ENCODE results near the gene L3MBTL4. TPM values are rescaled to one million over a fixed set of nuclear protein-coding genes. Genes with fewer than 3 reads are reported as not detected.

L3MBTL4 gene
- total RNA-seq, 4 donors from 2014 or later, result 5.6 to 45.7 (median 12.0) TPM

DNA sequence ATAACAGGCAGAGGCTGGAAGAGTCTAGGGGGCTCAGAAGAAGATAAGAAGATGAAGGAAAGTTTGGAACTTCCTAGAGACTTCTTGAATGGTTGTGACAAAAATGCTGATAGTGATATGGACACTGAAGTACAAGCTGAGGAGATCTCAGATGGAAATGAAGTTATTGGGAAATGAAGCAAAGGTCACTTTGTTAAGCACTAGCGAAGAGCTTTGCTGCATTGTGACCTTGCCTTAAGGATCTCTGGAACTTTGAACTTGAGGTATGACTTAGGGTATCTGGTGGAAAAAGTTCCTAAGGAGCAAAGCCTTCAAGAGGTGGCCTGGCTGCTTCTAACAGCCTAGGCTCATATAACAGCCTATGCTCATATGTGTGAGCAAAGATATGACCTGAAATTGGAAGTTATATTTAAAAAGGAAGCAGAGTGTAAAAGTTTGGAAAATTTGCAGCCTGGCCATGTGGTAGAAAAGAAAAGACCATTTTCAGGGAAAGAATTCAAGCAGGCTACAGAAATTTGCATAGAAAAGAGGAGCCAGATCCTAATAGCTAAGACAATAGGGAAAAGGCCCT, 91.3 kb downstream of the L3MBTL4 start:
- Histone ChIP-seq H3K27ac (no peak overlapping the region), H3K9me3 (peaks cover 0 to 16% of the 10 kb centered on the region in 2 donors), H3K4me3 (no peak overlapping the region), H3K36me3 (no peaks in the 10 kb centered on the region), H3K27me3 (no peaks in the 10 kb centered on the region), H3K4me1 (no peaks in the 10 kb centered on the region)
- no peak for DNase-seq
- TF ChIP-seq, protein P1, sequence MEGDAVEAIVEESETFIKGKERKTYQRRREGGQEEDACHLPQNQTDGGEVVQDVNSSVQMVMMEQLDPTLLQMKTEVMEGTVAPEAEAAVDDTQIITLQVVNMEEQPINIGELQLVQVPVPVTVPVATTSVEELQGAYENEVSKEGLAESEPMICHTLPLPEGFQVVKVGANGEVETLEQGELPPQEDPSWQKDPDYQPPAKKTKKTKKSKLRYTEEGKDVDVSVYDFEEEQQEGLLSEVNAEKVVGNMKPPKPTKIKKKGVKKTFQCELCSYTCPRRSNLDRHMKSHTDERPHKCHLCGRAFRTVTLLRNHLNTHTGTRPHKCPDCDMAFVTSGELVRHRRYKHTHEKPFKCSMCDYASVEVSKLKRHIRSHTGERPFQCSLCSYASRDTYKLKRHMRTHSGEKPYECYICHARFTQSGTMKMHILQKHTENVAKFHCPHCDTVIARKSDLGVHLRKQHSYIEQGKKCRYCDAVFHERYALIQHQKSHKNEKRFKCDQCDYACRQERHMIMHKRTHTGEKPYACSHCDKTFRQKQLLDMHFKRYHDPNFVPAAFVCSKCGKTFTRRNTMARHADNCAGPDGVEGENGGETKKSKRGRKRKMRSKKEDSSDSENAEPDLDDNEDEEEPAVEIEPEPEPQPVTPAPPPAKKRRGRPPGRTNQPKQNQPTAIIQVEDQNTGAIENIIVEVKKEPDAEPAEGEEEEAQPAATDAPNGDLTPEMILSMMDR (IDR thresholded peaks at IDR 0.05), result no peak
- TF ChIP-seq POLR2A (IDR thresholded peaks at IDR 0.05), result no peak
- intact Hi-C loops (cut with DNase I; ENCODE audit: low total_unique reads), result no loop called here

DNA sequence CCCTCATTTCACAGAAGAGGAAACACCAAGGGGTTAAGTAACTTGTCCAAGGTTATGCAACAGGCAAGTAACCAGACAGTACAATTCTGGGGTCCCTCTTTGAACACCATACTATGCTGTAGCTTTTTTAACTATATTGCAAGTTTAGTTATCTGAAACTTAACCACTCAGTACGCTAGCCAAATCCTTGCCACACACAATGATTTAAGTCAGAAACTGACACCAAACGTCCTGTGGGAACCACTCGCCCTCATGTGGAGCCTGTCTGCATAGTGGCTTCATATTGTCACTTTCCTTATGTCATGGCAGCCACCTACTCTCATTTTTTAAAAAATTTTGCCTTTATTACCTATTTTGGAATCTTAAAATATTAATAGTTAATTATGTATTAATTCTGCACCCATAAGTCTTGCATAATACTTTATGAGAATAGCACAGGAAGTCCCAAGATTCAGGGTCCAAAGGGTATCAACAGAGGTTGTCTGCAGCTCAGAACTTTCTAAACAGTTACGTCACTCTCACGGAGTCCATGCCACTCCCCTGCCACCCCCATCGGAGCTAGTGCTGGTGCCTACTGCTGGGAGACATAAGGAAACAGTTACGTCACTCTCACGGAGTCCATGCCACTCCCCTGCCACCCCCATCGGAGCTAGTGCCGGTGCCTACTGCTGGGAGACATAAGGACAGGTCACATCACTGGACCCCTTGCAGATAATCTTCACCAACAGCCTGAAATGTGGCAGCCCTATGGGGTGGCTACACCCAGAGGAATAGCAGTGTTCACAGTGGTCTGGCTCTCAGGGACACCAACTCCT, 99.0 kb downstream of the L3MBTL4 start:
- H3K4me3 ChIP-seq, result no peak overlapping the region
- DNase-seq, result no peak
- H3K9me3 ChIP-seq, result peaks cover 0 to 2% of the 10 kb centered on the region in 2 donors
- no peaks in the 10 kb centered on the region for H3K36me3 ChIP-seq
- intact Hi-C loops (cut with DNase I; ENCODE audit: low total_unique reads), result no loop called here
- no peak overlapping the region for H3K27ac ChIP-seq
- TF ChIP-seq, protein P1 (IDR thresholded peaks at IDR 0.05), result no peak
- no peak for TF ChIP-seq POLR2A (IDR thresholded peaks at IDR 0.05)
- H3K27me3 ChIP-seq, result no peaks in the 10 kb centered on the region
- H3K4me1 ChIP-seq, result no peaks in the 10 kb centered on the region

GRCh38 chr18:6313415-6313814, 101.3 kb downstream of the L3MBTL4 start:
- no peak overlapping the region for H3K27ac ChIP-seq
- no peak for TF ChIP-seq POLR2A (IDR thresholded peaks at IDR 0.05)
- TF ChIP-seq, protein P1 (IDR thresholded peaks at IDR 0.05), result no peak
- no peak for DNase-seq
- H3K4me1 ChIP-seq, result no peaks in the 10 kb centered on the region
- H3K27me3 ChIP-seq, result no peaks in the 10 kb centered on the region
- no peaks in the 10 kb centered on the region for H3K9me3 ChIP-seq
- no peak overlapping the region for H3K4me3 ChIP-seq
- H3K36me3 ChIP-seq, result no peaks in the 10 kb centered on the region
- intact Hi-C loops (cut with DNase I; ENCODE audit: low total_unique reads), result loop anchor here (5.0 kb wide), 1 partner anchor 816 kb away; no protein-coding TSS in a partner anchor

GRCh38 chr18:6311456-6312215, 103.1 kb downstream of the L3MBTL4 start:
- Histone ChIP-seq H3K4me3 (no peak overlapping the region), H3K4me1 (no peaks in the 10 kb centered on the region), H3K9me3 (no peaks in the 10 kb centered on the region), H3K27ac (no peak overlapping the region), H3K27me3 (no peaks in the 10 kb centered on the region), H3K36me3 (no peaks in the 10 kb centered on the region)
- TF ChIP-seq POLR2A (IDR thresholded peaks at IDR 0.05), result no peak
- TF ChIP-seq, protein P1 (IDR thresholded peaks at IDR 0.05), result no peak
- intact Hi-C loops (cut with DNase I; ENCODE audit: low total_unique reads), result loop anchor here (5.0 kb wide), 1 partner anchor 814 kb away; no protein-coding TSS in a partner anchor
- DNase-seq, result no peak
